A549 treated with AZD2906 at 1 μM for 4 hours (cell line): ENCODE data around the gene HYCC2. TPM values are rescaled to one million over a fixed set of nuclear protein-coding genes. Genes with fewer than 3 reads are reported as not detected.

Experiments
- total RNA-seq: library from RNA; stranded (reverse); fragments of 200-300 nt; extraction: Qiagen RNA extraction; gene quantifications from 5 replicates; pipeline ENCODE4 v1.2.3, GENCODE V29; 2022

Gene HYCC2
- 3.1 to 6.1 TPM (median 5.1 TPM) in 5 replicates for total RNA-seq

DNA sequence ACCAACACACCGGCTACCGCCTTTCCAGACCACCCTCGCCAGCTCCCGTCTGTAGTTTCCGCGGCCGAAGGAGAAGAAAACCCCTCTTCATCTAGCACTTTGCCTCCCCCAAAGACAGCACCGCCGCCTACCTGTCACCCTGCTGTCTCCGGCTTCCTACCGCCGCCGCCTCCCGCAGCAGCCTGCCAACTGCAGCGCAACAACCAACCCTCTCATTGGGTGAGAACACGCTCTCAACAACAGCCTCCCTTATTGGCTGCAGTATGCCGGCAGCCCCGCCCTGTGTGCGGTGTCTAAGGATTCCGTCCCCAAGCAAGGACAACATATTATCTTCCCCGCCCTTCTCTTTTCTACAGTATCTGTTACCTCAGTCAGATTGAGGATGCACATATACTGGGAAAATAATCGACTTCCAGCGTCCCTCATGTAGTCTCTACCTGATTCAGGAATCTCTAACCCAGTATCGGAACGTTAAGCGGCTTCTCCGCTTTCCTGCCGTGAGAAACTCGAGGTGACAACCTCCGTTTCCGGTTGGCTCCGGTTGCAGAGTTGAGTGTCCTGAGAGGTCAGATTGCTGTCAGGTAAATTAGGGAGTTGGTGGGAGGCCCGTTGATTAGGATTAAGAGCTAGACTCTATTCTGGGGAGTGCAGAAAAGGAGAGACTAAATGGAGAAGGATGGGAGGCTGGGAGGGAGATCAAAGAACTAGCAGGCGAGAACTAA lies at the start of gene HYCC2, which contains the start of gene NDUFB3:
Gene HYCC2, minus strand, starts transcription at position 193 of the 722 bp plus-strand sequence. CDS start 47,662 bp downstream, outside the sequence.
Gene NDUFB3, plus strand, starts transcription at position 523 of the 722 bp plus-strand sequence. CDS start 6,882 bp downstream, outside the sequence.

DNA sequence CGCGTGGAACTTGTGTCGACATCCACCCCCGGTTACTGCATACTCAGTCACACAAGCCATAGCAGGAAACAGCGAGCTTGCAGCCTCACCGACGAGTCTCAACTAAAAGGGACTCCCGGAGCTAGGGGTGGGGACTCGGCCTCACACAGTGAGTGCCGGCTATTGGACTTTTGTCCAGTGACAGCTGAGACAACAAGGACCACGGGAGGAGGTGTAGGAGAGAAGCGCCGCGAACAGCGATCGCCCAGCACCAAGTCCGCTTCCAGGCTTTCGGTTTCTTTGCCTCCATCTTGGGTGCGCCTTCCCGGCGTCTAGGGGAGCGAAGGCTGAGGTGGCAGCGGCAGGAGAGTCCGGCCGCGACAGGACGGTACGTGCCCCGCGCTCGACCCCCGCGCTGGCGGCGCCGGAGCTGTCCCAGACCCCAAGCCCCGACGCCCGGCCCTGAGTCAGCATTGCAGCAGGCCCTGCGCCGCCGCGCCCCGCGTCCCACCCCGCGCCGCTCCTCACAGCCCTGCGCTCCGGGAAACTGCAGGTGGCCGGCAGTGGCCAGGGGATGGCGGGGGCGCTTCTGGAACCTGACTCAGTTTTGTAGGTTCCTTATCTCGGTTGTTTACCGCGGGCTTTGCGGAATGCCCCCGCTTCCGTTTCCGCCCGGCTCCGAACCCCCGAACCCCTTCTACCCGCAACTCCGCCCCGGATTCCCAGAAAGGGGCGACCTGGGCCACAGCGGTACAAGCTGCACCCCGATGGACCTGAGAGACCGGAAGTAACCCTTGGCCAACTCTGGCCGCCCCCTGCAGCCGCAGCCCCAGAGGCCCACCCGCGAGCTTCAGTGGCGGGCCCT lies 44.9 kb upstream of the HYCC2 start, which contains the start of gene CFLAR:
Gene CFLAR, plus strand, starts transcription at position 50 of the 844 bp plus-strand sequence. CDS start 13,702 bp downstream, outside the sequence.

Other genes starting within 250 kb of the HYCC2 start
- 29.7 to 36.9 TPM (median 31.6 TPM) in 5 replicates for gene CLK1, start 207.0 kb downstream of the HYCC2 start, total RNA-seq
- 18.2 to 25.2 TPM (median 24.0 TPM) in 5 replicates for gene PPIL3, start 182.6 kb downstream of the HYCC2 start, total RNA-seq
- 34.2 to 41.8 TPM (median 34.7 TPM) in 5 replicates for gene NIF3L1, start 182.3 kb downstream of the HYCC2 start, total RNA-seq
- gene ORC2, start 108.0 kb downstream of the HYCC2 start, total RNA-seq: 12.0 to 14.9 TPM (median 13.0 TPM) in 5 replicates
- 120 to 147 TPM (median 137 TPM) in 5 replicates for gene NDUFB3, start 330 bp upstream of the HYCC2 start, total RNA-seq
- 86.9 to 124 TPM (median 99.4 TPM) in 5 replicates for gene CFLAR, start 44.5 kb upstream of the HYCC2 start, total RNA-seq
- gene CASP10, start 111.5 kb upstream of the HYCC2 start, total RNA-seq: 1.8 to 2.4 TPM (median 1.9 TPM) in 5 replicates
- gene CASP8, start 188.9 kb upstream of the HYCC2 start, total RNA-seq: 27.5 to 33.9 TPM (median 29.3 TPM) in 5 replicates